ENCODE measurements around the gene ERMARD.

ERMARD gene

GRCh38 chr6:169751242-169752073, at the start of gene ERMARD, which contains the start of gene DYNLT2:
Gene ERMARD (plus strand): TSS chr6:169751622. CDS start chr6:169751658, 36 bp downstream.
Gene DYNLT2 (minus strand): TSS chr6:169751572. CDS start chr6:169751458, 114 bp downstream.
- Mint-ChIP-seq H3K4me1 (ENCODE audit: low read depth) (peaks cover 33% of the 10 kb centered on the region), H3K27ac (peak within 1 kb of the TSS; percentile 99), H3K9me3 (no peaks in the 10 kb centered on the region), H3K36me3 (ENCODE audit: low read depth) (peaks cover 40% of the 10 kb centered on the region), H3K27me3 (no peaks in the 10 kb centered on the region), H3K4me3 (peak within 1 kb of the TSS; percentile 99)
- peak; percentile 98 for DNase-seq

- Mint-ChIP-seq H3K27ac (peak within 1 kb of the TSS; percentile 93), H3K4me1 (ENCODE audit: low read depth) (peaks cover 64% of the 10 kb centered on the region), H3K36me3 (ENCODE audit: low read depth) (peaks cover 72% of the 10 kb centered on the region), H3K9me3 (no peaks in the 10 kb centered on the region), H3K27me3 (no peaks in the 10 kb centered on the region), H3K4me3 (peak within 1 kb of the TSS; percentile 92)
- peak; percentile 99 for DNase-seq
These were observed 49.2 kb upstream of the ERMARD start, which contains the start of the genes C6orf120 and WDR27 for GRCh38 chr6:169701954-169702839. Gene C6orf120 (plus strand): TSS chr6:169702126. CDS start chr6:169702460, 334 bp downstream. Gene WDR27 (minus strand): TSS chr6:169702029. CDS start chr6:169689005, 13,024 bp downstream.

GRCh38 chr6:169702840-169703246, 48.6 kb upstream of the ERMARD start:
- Mint-ChIP-seq H3K4me1 (ENCODE audit: low read depth) (peaks cover 64% of the 10 kb centered on the region), H3K27ac (peak overlapping the region; percentile 93), H3K36me3 (ENCODE audit: low read depth) (peaks cover 72% of the 10 kb centered on the region), H3K27me3 (no peaks in the 10 kb centered on the region), H3K9me3 (no peaks in the 10 kb centered on the region), H3K4me3 (peak overlapping the region; percentile 92)
- no peak for DNase-seq

GRCh38 chr6:169707772-169708171, 43.6 kb upstream of the ERMARD start:
- Mint-ChIP-seq H3K27ac (peak overlapping the region; percentile 63), H3K9me3 (no peaks in the 10 kb centered on the region), H3K27me3 (no peaks in the 10 kb centered on the region), H3K4me3 (no peak overlapping the region), H3K4me1 (ENCODE audit: low read depth) (peaks cover 58% of the 10 kb centered on the region), H3K36me3 (ENCODE audit: low read depth) (peaks cover 91% of the 10 kb centered on the region)
- DNase-seq: no peak

- peak overlapping the region; percentile 84 for H3K27ac Mint-ChIP-seq
- peaks cover 88% of the 10 kb centered on the region for H3K36me3 Mint-ChIP-seq (ENCODE audit: low read depth)
These were observed 42.1 kb upstream of the ERMARD start for GRCh38 chr6:169709293-169709692.

GRCh38 chr6:169710009-169710408, 41.4 kb upstream of the ERMARD start:
- Mint-ChIP-seq H3K36me3 (ENCODE audit: low read depth) (peaks cover 88% of the 10 kb centered on the region), H3K27ac (peak overlapping the region; percentile 84), H3K4me1 (ENCODE audit: low read depth) (peaks cover 48% of the 10 kb centered on the region), H3K4me3 (no peak overlapping the region), H3K27me3 (no peaks in the 10 kb centered on the region), H3K9me3 (no peaks in the 10 kb centered on the region)
- DNase-seq: no peak

More at GRCh38 chr6:169709293-169709692, 42.1 kb upstream of the ERMARD start:
- H3K27me3 Mint-ChIP-seq: no peaks in the 10 kb centered on the region
- peaks cover 49% of the 10 kb centered on the region for H3K4me1 Mint-ChIP-seq (ENCODE audit: low read depth)
- no peaks in the 10 kb centered on the region for H3K9me3 Mint-ChIP-seq
- DNase-seq: no peak
- no peak overlapping the region for H3K4me3 Mint-ChIP-seq

- DNase-seq: no peak
- no peaks in the 10 kb centered on the region for H3K9me3 Mint-ChIP-seq
- H3K27me3 Mint-ChIP-seq: no peaks in the 10 kb centered on the region
- H3K27ac Mint-ChIP-seq: peak overlapping the region; percentile 27
- H3K4me3 Mint-ChIP-seq: no peak overlapping the region
- peaks cover 91% of the 10 kb centered on the region for H3K36me3 Mint-ChIP-seq (ENCODE audit: low read depth)
- peaks cover 27% of the 10 kb centered on the region for H3K4me1 Mint-ChIP-seq (ENCODE audit: low read depth)
These were observed 37.2 kb upstream of the ERMARD start for GRCh38 chr6:169714178-169714577.

GRCh38 chr6:169714595-169714994, 36.8 kb upstream of the ERMARD start:
- Mint-ChIP-seq H3K4me3 (no peak overlapping the region), H3K27ac (peak overlapping the region; percentile 27), H3K27me3 (no peaks in the 10 kb centered on the region), H3K4me1 (ENCODE audit: low read depth) (peaks cover 27% of the 10 kb centered on the region), H3K9me3 (no peaks in the 10 kb centered on the region), H3K36me3 (ENCODE audit: low read depth) (peaks cover 91% of the 10 kb centered on the region)
- DNase-seq: no peak

- Mint-ChIP-seq H3K27ac (peak overlapping the region; percentile 26), H3K9me3 (no peaks in the 10 kb centered on the region), H3K4me3 (no peak overlapping the region), H3K4me1 (ENCODE audit: low read depth) (peaks cover 37% of the 10 kb centered on the region), H3K36me3 (ENCODE audit: low read depth) (peaks cover 70% of the 10 kb centered on the region), H3K27me3 (no peaks in the 10 kb centered on the region)
- DNase-seq: no peak
These were observed 32.3 kb upstream of the ERMARD start for GRCh38 chr6:169719117-169719516.

GRCh38 chr6:169720207-169720855, 31.1 kb upstream of the ERMARD start:
- peaks cover 62% of the 10 kb centered on the region for H3K36me3 Mint-ChIP-seq (ENCODE audit: low read depth)
- H3K4me3 Mint-ChIP-seq: no peak overlapping the region
- peak overlapping the region; percentile 56 for H3K27ac Mint-ChIP-seq
- no peaks in the 10 kb centered on the region for H3K9me3 Mint-ChIP-seq
- H3K27me3 Mint-ChIP-seq: no peaks in the 10 kb centered on the region
- H3K4me1 Mint-ChIP-seq (ENCODE audit: low read depth): peaks cover 35% of the 10 kb centered on the region
- no peak for DNase-seq

GRCh38 chr6:169722362-169723199, 28.8 kb upstream of the ERMARD start:
- no peaks in the 10 kb centered on the region for H3K9me3 Mint-ChIP-seq
- peaks cover 43% of the 10 kb centered on the region for H3K4me1 Mint-ChIP-seq (ENCODE audit: low read depth)
- peak; percentile 58 for DNase-seq

GRCh38 chr6:169723200-169723909, 28.1 kb upstream of the ERMARD start:
- Mint-ChIP-seq H3K27me3 (no peaks in the 10 kb centered on the region), H3K27ac (peak overlapping the region; percentile 94), H3K9me3 (no peaks in the 10 kb centered on the region), H3K4me3 (peak overlapping the region; percentile 88), H3K4me1 (ENCODE audit: low read depth) (peaks cover 45% of the 10 kb centered on the region), H3K36me3 (ENCODE audit: low read depth) (peaks cover 37% of the 10 kb centered on the region)
- peak; percentile 83 for DNase-seq

More at GRCh38 chr6:169722362-169723199, 28.8 kb upstream of the ERMARD start:
- H3K27ac Mint-ChIP-seq: peak overlapping the region; percentile 94
- no peaks in the 10 kb centered on the region for H3K27me3 Mint-ChIP-seq
- peak overlapping the region; percentile 88 for H3K4me3 Mint-ChIP-seq
- H3K36me3 Mint-ChIP-seq (ENCODE audit: low read depth): peaks cover 44% of the 10 kb centered on the region
